H1 (cell line): Measurements from ENCODE around the gene FAM227B. TPM values are rescaled to one million over a fixed set of nuclear protein-coding genes. Genes with fewer than 3 reads are reported as not detected.

Experiments
- CTCF ChIA-PET: fragments of 300-600 bp; sonication (Branson Sonifier 250); formaldehyde crosslinking; loops from one replicate; lab custom pipeline; 2021; ENCODE audit not compliant: partially characterized antibody; lab: Charles Lee
- POLR2A ChIA-PET: fragments of 300-600 bp; sonication (Branson Sonifier 250); formaldehyde crosslinking; loops from one replicate; lab custom pipeline; 2021; ENCODE audit warnings: inconsistent platforms; ENCODE audit not compliant: partially characterized antibody; lab: Charles Lee
- DNase-seq, 2 experiments: peaks; one replicate each; pipeline versions ENCODE4 v3.0.0 to v3.0.0-alpha.2; 2010 to 2022; ENCODE audit warnings: low spot score in 2 of 2, low read depth in 1 of 2, mixed read lengths in 1 of 2
- FAIRE-seq: peaks from 2 replicates; lab custom pipeline; 2011; peaks lifted over from hg19 to GRCh38; lab: Jason Lieb, UNC
- H2AFZ ChIP-seq: 2 replicates; pipeline ENCODE4 v1.8.1; 2012; ENCODE audit warnings: low read length, inconsistent platforms
- H2AK5ac ChIP-seq: 2 replicates; pipeline ENCODE4 v1.6.1; 2013; ENCODE audit warnings: low read depth, low read length
- H2BK120ac ChIP-seq: replicated peaks from 2 replicates; pipeline ENCODE3; 2013; ENCODE audit warnings: low read depth, low read length, inconsistent platforms
- H2BK12ac ChIP-seq: 2 replicates; pipeline ENCODE4 v1.6.1; 2013; ENCODE audit warnings: low read depth, low read length
- H2BK15ac ChIP-seq: 2 replicates; pipeline ENCODE4 v1.6.1; 2013; ENCODE audit warnings: low read length
- H2BK20ac ChIP-seq: 2 replicates; pipeline ENCODE4 v1.6.1; 2013; ENCODE audit warnings: low read length
- H2BK5ac ChIP-seq: 2 replicates; pipeline ENCODE4 v1.6.1; 2013; ENCODE audit warnings: low read depth, low read length
- H3K14ac ChIP-seq: 2 replicates; pipeline ENCODE4 v1.6.1; 2013; ENCODE audit warnings: inconsistent platforms; ENCODE audit not compliant: insufficient read length
- H3K18ac ChIP-seq: 2 replicates; pipeline ENCODE4 v1.6.1; 2013; ENCODE audit warnings: low read length; ENCODE audit errors: extremely low read depth
- H3K23ac ChIP-seq: 2 replicates; pipeline ENCODE4 v1.6.1; 2013; ENCODE audit warnings: inconsistent platforms; ENCODE audit not compliant: insufficient read length
- H3K23me2 ChIP-seq: 2 replicates; pipeline ENCODE4 v1.6.1; 2013; ENCODE audit warnings: low read depth, low read length
- H3K27ac ChIP-seq: 2 replicates; pipeline ENCODE4 v1.6.1; 2011; ENCODE audit warnings: low read depth, low read length, inconsistent platforms
- H3K27me3 ChIP-seq, 4 experiments: replicated peaks in 1 of 4; 1 replicate in 1 of 4; 2 replicates in 3 of 4; pipeline versions ENCODE4 v1.6.1 to v1.8.1; 2011 to 2013; ENCODE audit warnings: low read length in 3 of 4, mild to moderate bottlenecking in 3 of 4, inconsistent platforms in 2 of 4, mixed read lengths in 2 of 4, moderate library complexity in 1 of 4; ENCODE audit not compliant: control insufficient read depth in 3 of 4, insufficient read depth in 3 of 4; ENCODE audit errors: extremely low read depth in 1 of 4
- H3K36me3 ChIP-seq, 4 experiments: 2 replicates each; pipeline versions ENCODE4 v1.6.1 to v1.8.1; 2011 to 2013; ENCODE audit warnings: mild to moderate bottlenecking in 4 of 4, low read length in 3 of 4, moderate library complexity in 2 of 4, control low read depth in 1 of 4, inconsistent platforms in 1 of 4; ENCODE audit not compliant: insufficient read depth in 4 of 4, control insufficient read depth in 2 of 4
- H3K4ac ChIP-seq: replicated peaks from 2 replicates; pipeline ENCODE3; 2013; ENCODE audit warnings: low read length, low read depth, mixed read lengths, inconsistent platforms; ENCODE audit not compliant: insufficient read length
- H3K4me1 ChIP-seq, 4 experiments: replicated peaks in 1 of 4; 1 replicate in 1 of 4; 2 replicates in 3 of 4; pipeline versions ENCODE4 v1.6.1 to v1.8.1; 2011 to 2013; ENCODE audit warnings: low read length in 3 of 4, inconsistent platforms in 2 of 4, mixed read lengths in 1 of 4; ENCODE audit not compliant: insufficient read depth in 4 of 4, control insufficient read depth in 3 of 4
- H3K4me2 ChIP-seq, 2 experiments: 2 replicates each; pipeline versions ENCODE4 v1.6.1 to v1.8.1; 2011 to 2013; ENCODE audit warnings: low read depth in 2 of 2, low read length in 2 of 2, control low read depth in 1 of 2, inconsistent platforms in 1 of 2, mild to moderate bottlenecking in 1 of 2; ENCODE audit not compliant: insufficient read depth in 1 of 2
- H3K4me3 ChIP-seq, 4 experiments: fragments of 200-600, 300-600 bp in 1 of 4; sonication (generic), shearing (Covaris generic), sonication (Bioruptor Twin) in 1 of 4; 2 replicates each; pipeline versions ENCODE4 v1.5.1 to v1.8.1; 2011 to 2016; ENCODE audit warnings: low read length in 4 of 4, low read depth in 3 of 4, control low read depth in 2 of 4, inconsistent platforms in 2 of 4, mild to moderate bottlenecking in 2 of 4, mixed read lengths in 1 of 4, moderate library complexity in 1 of 4; ENCODE audit not compliant: insufficient read depth in 2 of 4; ENCODE audit errors: extremely low read depth in 1 of 4
- H3K56ac ChIP-seq: replicated peaks from 2 replicates; pipeline ENCODE3; 2013; ENCODE audit warnings: low read depth, mild to moderate bottlenecking, mixed read lengths, low read length, inconsistent platforms; ENCODE audit not compliant: insufficient read length
- H3K79me1 ChIP-seq: 2 replicates; pipeline ENCODE4 v1.6.1; 2013; ENCODE audit warnings: low read depth, low read length, control low read depth
- H3K79me2 ChIP-seq, 2 experiments: 2 replicates each; pipeline versions ENCODE4 v1.6.1 to v1.8.1; 2012 to 2013; ENCODE audit warnings: low read length in 2 of 2, mild to moderate bottlenecking in 2 of 2, inconsistent platforms in 1 of 2; ENCODE audit not compliant: insufficient read depth in 2 of 2, control insufficient read depth in 1 of 2
- H3K9ac ChIP-seq, 4 experiments: replicated peaks in 1 of 4; 1 replicate in 1 of 4; 2 replicates in 3 of 4; pipeline versions ENCODE4 v1.6.1 to v1.8.1; 2011 to 2013; ENCODE audit warnings: low read depth in 3 of 4, low read length in 3 of 4, control low read depth in 2 of 4, mild to moderate bottlenecking in 2 of 4, moderate library complexity in 2 of 4, inconsistent platforms in 1 of 4; ENCODE audit errors: extremely low read depth in 1 of 4
- H3K9me3 ChIP-seq, 2 experiments: 2 replicates each; pipeline versions ENCODE4 v1.6.1 to v1.8.1; 2012 to 2013; ENCODE audit warnings: mild to moderate bottlenecking in 2 of 2, moderate library complexity in 2 of 2, control low read depth in 1 of 2, inconsistent platforms in 1 of 2, low read depth in 1 of 2, low read length in 1 of 2, mixed read lengths in 1 of 2; ENCODE audit not compliant: insufficient read depth in 2 of 2
- H4K20me1 ChIP-seq, 2 experiments: replicated peaks in 1 of 2; 2 replicates each; pipeline versions ENCODE3 to v1.8.1; 2011 to 2013; ENCODE audit warnings: inconsistent platforms in 2 of 2, low read length in 2 of 2, mild to moderate bottlenecking in 1 of 2; ENCODE audit not compliant: insufficient read depth in 2 of 2, control insufficient read depth in 1 of 2
- H4K5ac ChIP-seq: 2 replicates; pipeline ENCODE4 v1.6.1; 2013; ENCODE audit warnings: low read length, low read depth, mixed read lengths, inconsistent platforms; ENCODE audit not compliant: insufficient read length
- H4K8ac ChIP-seq: 2 replicates; pipeline ENCODE4 v1.8.0; 2013; ENCODE audit warnings: mild to moderate bottlenecking, moderate library complexity, low read length, inconsistent platforms; ENCODE audit not compliant: insufficient read depth; ENCODE audit errors: extremely low read depth
- H4K91ac ChIP-seq: replicated peaks from 2 replicates; pipeline ENCODE3; 2013; ENCODE audit warnings: low read length, mixed read lengths, inconsistent platforms; ENCODE audit not compliant: insufficient read length
- E2F6 ChIP-seq: IDR thresholded peaks from 2 replicates; pipeline ENCODE4 v1.6.1; 2012; ENCODE audit warnings: inconsistent platforms
- EP300 ChIP-seq, 2 experiments: IDR thresholded peaks; 1 replicate in 1 of 2; 2 replicates in 1 of 2; pipeline ENCODE4 v1.6.1; 2011 to 2012; ENCODE audit warnings: low read depth in 2 of 2, low read length in 2 of 2, mild to moderate bottlenecking in 2 of 2, borderline replicate concordance in 1 of 2, inconsistent platforms in 1 of 2, moderate library complexity in 1 of 2
- FOSL1 ChIP-seq: IDR thresholded peaks from 2 replicates; pipeline ENCODE4 v1.6.1; 2011; ENCODE audit warnings: mild to moderate bottlenecking, low read depth, low read length, moderate library complexity; ENCODE audit not compliant: insufficient read depth
- HDAC6 ChIP-seq: IDR thresholded peaks from one replicate; pipeline ENCODE4 v1.7.1; 2012; ENCODE audit warnings: low read depth, mild to moderate bottlenecking, inconsistent platforms, low read length, moderate library complexity
- KDM5A ChIP-seq: fragments of 200-600 bp; IDR thresholded peaks from 2 replicates; pipeline ENCODE4 v1.7.1; 2012; ENCODE audit warnings: mild to moderate bottlenecking, low read length, inconsistent platforms, mixed read lengths
- NANOG ChIP-seq: IDR thresholded peaks from 2 replicates; pipeline ENCODE4 v1.6.1; 2011; ENCODE audit warnings: low read length, low read depth, mild to moderate bottlenecking, inconsistent platforms; ENCODE audit not compliant: insufficient read depth, poor library complexity, severe bottlenecking
- SAP30 ChIP-seq: fragments of 300-600 bp; sonication (generic); IDR thresholded peaks from 2 replicates; pipeline ENCODE4 v1.7.1; 2012; ENCODE audit warnings: low read length, moderate library complexity, mild to moderate bottlenecking, inconsistent platforms; ENCODE audit not compliant: insufficient read depth, insufficient replicate concordance
- SUZ12 ChIP-seq: fragments of 200-600 bp; sonication (generic); IDR thresholded peaks from 2 replicates; pipeline ENCODE4 v1.6.1; 2012; ENCODE audit warnings: mild to moderate bottlenecking, inconsistent platforms, low read length, moderate library complexity, mixed read lengths
- TAF7 ChIP-seq: optimal IDR thresholded peaks from 2 replicates; pipeline ENCODE3; 2011; ENCODE audit warnings: low read depth, mild to moderate bottlenecking, inconsistent platforms, low read length, moderate library complexity, borderline replicate concordance
- TEAD4 ChIP-seq: IDR thresholded peaks from 2 replicates; pipeline ENCODE4 v1.6.1; 2012; ENCODE audit warnings: low read depth, low read length, inconsistent platforms, mixed read lengths
- WGBS, 2 experiments: shearing (Covaris generic) in 1 of 2; methylation state at CpG; one replicate each; pipeline versions ENCODE4 v1.1.6 to v1.1.7; 2013 to 2015; ENCODE audit warnings: low lambda C conversion rate in 2 of 2, mixed read lengths in 2 of 2, inconsistent platforms in 1 of 2, low coverage in 1 of 2, missing lambda C conversion rate in 1 of 2; ENCODE audit not compliant: insufficient replicate concordance in 2 of 2, insufficient coverage in 1 of 2, insufficient read length in 1 of 2; ENCODE audit errors: extremely low coverage in 1 of 2, missing lambda C conversion rate in 1 of 2; 5-methylcytosine and 5-hydroxymethylcytosine counted together
- polyA plus RNA-seq, 7 experiments: library from polyadenylated mRNA; depleted of rRNA in 3 of 7; stranded (reverse) in 5 of 7; unstranded in 2 of 7; fragments of >200 nt in 5 of 7; fragments of 200-250 nt in 2 of 7; gene quantifications; 1 replicate in 5 of 7; 2 replicates in 1 of 7; 4 replicates in 1 of 7; pipeline versions ENCODE4 v1.2.1 to v1.2.3, GENCODE V29; 2011 to 2013; ENCODE audit warnings: missing spikeins in 2 of 7, mixed read lengths in 2 of 7
- total RNA-seq: library from RNA; stranded (reverse); fragmentation: NEBNext Ultra II Directional; extraction: Animal tissue kit (Norgen Biotek cat#: 25700); gene quantifications from 2 replicates; pipeline ENCODE4 v1.2.1, GENCODE V29; 2021

Gene FAM227B
- total and polyA plus RNA-seq, 2 of the 8 experiments (the other 6 are each of a cell fraction or from before 2014, with no cell fraction given) = 4.0 to 6.5 TPM

- no peak overlapping the region for H4K91ac ChIP-seq
- no peaks in the 10 kb centered on the region for H4K20me1 ChIP-seq
- H3K4ac ChIP-seq = no peak overlapping the region
- FAIRE-seq (no peak), DNase-seq (no peak)
- no peaks in the 10 kb centered on the region for H3K9me3 ChIP-seq
- H3K27ac ChIP-seq = no peak overlapping the region
- H3K4me2 ChIP-seq = no peak overlapping the region
- ChIA-PET CTCF (interaction anchor here (0.6 kb wide), 1 partner anchor 51 kb away, joined by 3 read pairs; no protein-coding TSS in a partner anchor), POLR2A (no interaction called here)
- H3K79me1 ChIP-seq = no peaks in the 10 kb centered on the region
- no peak overlapping the region for H2BK20ac ChIP-seq
- no peak overlapping the region for H3K56ac ChIP-seq
- no peaks in the 10 kb centered on the region for H3K36me3 ChIP-seq
- H3K23ac ChIP-seq = no peak overlapping the region
- no peak overlapping the region for H3K9ac ChIP-seq
- H2BK15ac ChIP-seq = no peak overlapping the region
- no peaks in the 10 kb centered on the region for H3K27me3 ChIP-seq
- no peak overlapping the region for H2AK5ac ChIP-seq
- 85% methylated on average over 3 of the region's 3 CpGs; no CpG with 5 or more reads in 1 of the 2 experiments for WGBS, 2 experiments
- no peaks in the 10 kb centered on the region for H3K79me2 ChIP-seq
- H2BK5ac ChIP-seq = no peak overlapping the region
- no peaks in the 10 kb centered on the region for H3K23me2 ChIP-seq
- no peak overlapping the region for H4K5ac ChIP-seq
- H2AFZ ChIP-seq = no peak overlapping the region
- H3K4me3 ChIP-seq = no peak overlapping the region
- no peak overlapping the region for H2BK12ac ChIP-seq
- no peaks in the 10 kb centered on the region for H3K4me1 ChIP-seq
- no peak overlapping the region for H3K18ac ChIP-seq
- no peak overlapping the region for H3K14ac ChIP-seq
- no peak overlapping the region for H4K8ac ChIP-seq
- H2BK120ac ChIP-seq = no peak overlapping the region
- TF ChIP-seq TEAD4 (no peak), TAF7 (no peak), KDM5A (no peak), SAP30 (no peak), EP300 (IDR thresholded peaks at IDR 0.05; ENCODE audit: borderline replicate concordance in 1 of 2, low read depth in 2 of 2, low read length in 2 of 2) (no peak), E2F6 (no peak), NANOG (no peak), FOSL1 (no peak), SUZ12 (no peak), HDAC6 (no peak)
Observed at GRCh38 chr15:49361370-49361769, 259.2 kb downstream of the FAM227B start.
